ENCODE data around the gene NAB2.

GRCh38 chr12:57096748-57097553, 8.0 kb downstream of the NAB2 start:
- TF ChIP-seq CTCF (IDR thresholded peaks at IDR 0.05; ENCODE audit: low read depth, low read length, missing input control) (no peak), MAX (IDR thresholded peaks at IDR 0.05) (no peak), REST (IDR thresholded peaks at IDR 0.05) (no peak)

Measured in liver (tissue), 2 donors.